Pancreas (tissue), 8 donors: Measurements from ENCODE around the gene EAPP. TPM values are rescaled to one million over a fixed set of nuclear protein-coding genes. Genes with fewer than 3 reads are reported as not detected.

Source experiments
- polyA plus RNA-seq, 2 donors: library from polyadenylated mRNA; stranded (reverse); fragments of 200-250 nt; gene quantifications; one replicate each; pipeline ENCODE4 v1.2.3, GENCODE V29; 2013
- total RNA-seq, 6 donors: library from RNA; stranded (reverse); fragmentation: NEBNext Ultra II Directional in 4 of 6; extraction: Animal tissue kit (Norgen Biotek cat#: 25700) in 4 of 6; gene quantifications; one replicate each; pipeline versions ENCODE4 v1.2.1 to v1.2.4, GENCODE V29; 2021 to 2023
- donor health status: healthy with polysubstance abuse.
- donor health status: DM: no; HTN: no; CAD: no; lungs with moderate emphysema.
- donor health status: DM: no; HTN: no; CAD: no.
- donor health status: Bipolar disorder and iron deficiency.
- donor health status: DM: yes; HTN: yes; CAD: no.
- donor health status: DM: no; HTN: no; CAD: no.
- donor health status: DM: no; HTN: no; CAD: no.
- donor health status: DM: yes; HTN: yes; CAD: no.

The EAPP gene
- total and polyA plus RNA-seq, 8 donors = 9.9 to 24.7 (median 15.4) TPM

Other genes with a start within 250 kb of the EAPP start
- gene SPTSSA, start 77.5 kb downstream of the EAPP start, total RNA-seq = 10 to 100 TPM in 1 of 6 donors, 1 to 10 TPM in 5; 3.4 to 12.4 (median 6.5) TPM
- 10 to 100 TPM; 11.7 to 16.3 TPM for gene SPTSSA, start 77.5 kb downstream of the EAPP start, polyA plus RNA-seq
- 10 to 100 TPM; 17.4 to 35.8 (median 20.8) TPM for gene SNX6, start 90.4 kb upstream of the EAPP start, total RNA-seq
- 10 to 100 TPM; 10.2 to 16.2 TPM for gene SNX6, start 90.4 kb upstream of the EAPP start, polyA plus RNA-seq
- 10 to 100 TPM in 3 of 6 donors, 1 to 10 TPM in 3; 5.1 to 12.7 (median 9.3) TPM for gene CFL2, start 174.9 kb upstream of the EAPP start, total RNA-seq
- 10 to 100 TPM in 1 of 2 donors, 1 to 10 TPM in 1; 7.4 to 11.7 TPM for gene CFL2, start 174.9 kb upstream of the EAPP start, polyA plus RNA-seq